A673 (cell line): ENCODE measurements around the gene PCBD1.

ENCODE experiments used
- EZH2 ChIP-seq: fragments of 200-600 bp; sonication (generic); IDR thresholded peaks from 2 replicates; pipeline ENCODE4 v1.6.1; 2017; ENCODE audit warnings: borderline replicate concordance, low read depth, mild to moderate bottlenecking, mixed read lengths, antibody characterized with exemption, low read length; ENCODE audit not compliant: poor library complexity, severe bottlenecking
- TF ChIP-seq, protein P1 (sequence below): fragments of 300-800, 200-600 bp; sonication (generic); conservative IDR thresholded peaks from 2 replicates; pipeline ENCODE4 v1.5.1; 2017; ENCODE audit warnings: low read depth, mild to moderate bottlenecking, antibody characterized with exemption, low read length, moderate library complexity, mixed read lengths

DNA sequence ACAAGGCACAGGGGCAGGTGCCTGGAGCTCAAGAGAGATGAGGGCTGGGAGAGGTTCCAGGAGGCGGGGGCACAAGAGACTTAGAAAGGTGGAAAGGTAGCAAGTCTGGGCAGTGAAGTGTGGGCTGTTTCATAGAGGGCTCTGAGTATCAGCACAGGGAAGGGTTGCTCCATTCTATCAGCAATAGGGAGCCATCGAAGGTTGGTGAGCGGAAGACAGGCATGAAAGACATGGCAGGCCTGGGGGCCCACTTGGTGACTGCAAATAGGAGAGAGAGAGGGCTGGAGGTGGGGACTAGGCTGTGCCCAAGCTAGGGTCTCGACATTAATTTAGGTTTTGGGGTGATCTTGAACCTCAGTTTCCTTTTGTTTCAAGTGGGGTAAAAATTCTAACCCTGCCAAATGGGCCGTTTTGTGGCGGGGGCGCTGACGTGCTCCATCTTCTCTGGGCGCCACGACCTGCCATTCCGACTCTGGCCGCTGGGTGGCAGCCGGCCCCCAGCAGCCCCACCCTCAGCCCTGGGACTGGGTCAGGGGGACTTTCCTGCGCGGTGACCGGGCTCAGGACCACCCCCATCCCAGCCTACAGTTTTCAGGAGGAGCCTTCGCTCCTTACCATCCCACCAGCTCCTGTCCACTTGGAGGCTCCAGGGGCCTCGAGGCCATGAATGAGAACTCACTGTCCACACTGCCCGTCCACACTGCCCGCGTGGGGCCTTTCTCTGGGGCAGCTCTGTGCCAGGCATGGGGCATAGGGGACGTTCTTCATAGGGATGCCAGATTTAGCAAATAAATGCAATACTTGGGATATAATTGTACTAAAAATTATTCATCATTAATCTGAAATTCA, 37.2 kb upstream of the PCBD1 start:
- TF ChIP-seq, protein P1, sequence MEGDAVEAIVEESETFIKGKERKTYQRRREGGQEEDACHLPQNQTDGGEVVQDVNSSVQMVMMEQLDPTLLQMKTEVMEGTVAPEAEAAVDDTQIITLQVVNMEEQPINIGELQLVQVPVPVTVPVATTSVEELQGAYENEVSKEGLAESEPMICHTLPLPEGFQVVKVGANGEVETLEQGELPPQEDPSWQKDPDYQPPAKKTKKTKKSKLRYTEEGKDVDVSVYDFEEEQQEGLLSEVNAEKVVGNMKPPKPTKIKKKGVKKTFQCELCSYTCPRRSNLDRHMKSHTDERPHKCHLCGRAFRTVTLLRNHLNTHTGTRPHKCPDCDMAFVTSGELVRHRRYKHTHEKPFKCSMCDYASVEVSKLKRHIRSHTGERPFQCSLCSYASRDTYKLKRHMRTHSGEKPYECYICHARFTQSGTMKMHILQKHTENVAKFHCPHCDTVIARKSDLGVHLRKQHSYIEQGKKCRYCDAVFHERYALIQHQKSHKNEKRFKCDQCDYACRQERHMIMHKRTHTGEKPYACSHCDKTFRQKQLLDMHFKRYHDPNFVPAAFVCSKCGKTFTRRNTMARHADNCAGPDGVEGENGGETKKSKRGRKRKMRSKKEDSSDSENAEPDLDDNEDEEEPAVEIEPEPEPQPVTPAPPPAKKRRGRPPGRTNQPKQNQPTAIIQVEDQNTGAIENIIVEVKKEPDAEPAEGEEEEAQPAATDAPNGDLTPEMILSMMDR = peak; percentile 93
- TF ChIP-seq EZH2 = no peak
